Measurements from ENCODE around the gene CXCL8.
"Not testable (repeated sequence)": the region's sequence is repeated elsewhere in the genome, so short reads cannot be mapped to it uniquely, and the experiment has no call there.

Gene CXCL8

DNA sequence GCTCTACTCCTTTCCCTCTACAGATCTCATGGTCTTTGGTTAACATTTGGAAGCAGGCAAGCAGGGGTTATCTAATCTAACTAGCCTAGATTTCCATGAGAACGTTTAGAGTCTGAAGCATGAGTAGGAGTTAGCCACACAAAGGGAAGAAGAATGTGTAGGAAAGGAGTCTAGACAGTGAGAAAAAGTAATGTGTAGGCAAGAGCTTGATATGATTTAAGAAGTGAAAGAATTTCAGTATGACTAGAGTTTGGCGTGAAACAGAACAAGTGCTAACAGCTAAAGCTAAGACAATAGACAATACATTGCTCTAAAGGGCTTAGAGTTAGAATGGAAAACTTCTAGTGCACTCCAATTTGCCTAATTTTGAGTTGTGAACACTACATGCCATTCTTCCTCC lies 10.8 kb downstream of the CXCL8 start:
- Mint-ChIP-seq H3K9me3 (no peaks in the 10 kb centered on the region), H3K4me1 (no peaks in the 10 kb centered on the region), H3K27me3 (no peaks in the 10 kb centered on the region), H3K36me3 (no peaks in the 10 kb centered on the region), H3K27ac (no peak overlapping the region), H3K4me3 (no peak overlapping the region)
- no peak for ATAC-seq

DNA sequence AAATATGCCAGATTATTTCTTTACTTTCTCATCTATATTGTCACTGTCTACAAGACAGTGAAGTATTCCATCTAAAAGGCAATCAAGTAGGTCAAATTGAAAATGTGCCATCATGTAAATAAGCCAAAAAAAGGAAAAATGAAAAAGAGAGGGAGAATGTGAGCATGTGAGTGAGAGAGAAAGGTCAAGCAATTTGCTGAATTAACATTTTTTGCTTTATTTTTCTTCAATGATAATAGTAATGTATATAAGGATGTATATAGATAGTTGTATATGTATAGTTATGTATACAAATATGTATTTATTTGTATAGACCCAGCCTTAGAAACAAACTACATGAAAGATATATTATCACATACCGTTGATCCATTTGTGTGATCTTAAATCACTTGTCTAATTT lies 11.5 kb downstream of the CXCL8 start:
- Mint-ChIP-seq H3K9me3 (no peaks in the 10 kb centered on the region), H3K27me3 (no peaks in the 10 kb centered on the region), H3K4me3 (no peak overlapping the region), H3K27ac (no peak overlapping the region), H3K4me1 (no peaks in the 10 kb centered on the region), H3K36me3 (no peaks in the 10 kb centered on the region)
- no peak for ATAC-seq

DNA sequence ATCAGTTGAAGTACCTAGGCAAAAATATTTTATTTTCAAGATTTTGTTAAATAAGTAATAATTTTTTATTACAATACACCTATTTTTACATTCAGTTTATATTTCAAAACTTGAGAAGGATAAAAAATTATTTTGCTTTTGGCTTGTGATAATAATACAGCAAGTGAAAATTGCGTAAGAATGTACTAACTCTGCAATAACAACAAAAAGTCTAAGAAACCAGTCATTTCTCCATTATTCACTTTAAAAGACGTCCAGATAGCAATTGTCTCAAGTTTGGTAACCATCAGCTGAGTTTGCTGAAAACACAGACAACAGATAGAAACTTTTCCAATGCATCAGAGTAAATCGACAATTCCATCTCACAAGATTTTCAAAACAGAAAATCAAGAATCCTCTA lies 12.1 kb downstream of the CXCL8 start:
- H3K9me3 Mint-ChIP-seq = no peaks in the 10 kb centered on the region
- H3K4me1 Mint-ChIP-seq = no peaks in the 10 kb centered on the region
- H3K27ac Mint-ChIP-seq = no peak overlapping the region
- no peaks in the 10 kb centered on the region for H3K36me3 Mint-ChIP-seq
- H3K4me3 Mint-ChIP-seq = no peak overlapping the region
- no peaks in the 10 kb centered on the region for H3K27me3 Mint-ChIP-seq
- ATAC-seq = no peak

DNA sequence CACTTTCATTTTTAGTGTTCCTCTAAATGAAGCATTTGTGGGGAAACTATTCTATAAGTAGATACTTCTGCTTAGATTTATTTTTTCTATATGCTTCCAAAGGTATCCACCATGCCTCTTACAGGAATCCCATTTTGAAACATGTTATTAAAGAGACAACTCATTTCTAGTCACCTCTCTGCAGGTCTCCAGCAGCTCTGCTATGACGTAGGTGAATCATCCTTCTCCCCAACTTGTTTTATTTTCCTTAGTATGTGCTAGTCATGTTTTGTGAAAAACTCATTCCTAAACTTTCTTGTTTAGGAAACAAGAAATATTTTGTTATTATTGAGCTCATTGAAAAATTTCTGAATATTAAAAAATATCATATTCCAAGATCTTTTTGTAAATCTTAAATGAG lies 12.8 kb downstream of the CXCL8 start:
- Mint-ChIP-seq H3K27ac (no peak overlapping the region), H3K4me3 (no peak overlapping the region), H3K27me3 (no peaks in the 10 kb centered on the region), H3K4me1 (no peaks in the 10 kb centered on the region), H3K9me3 (no peaks in the 10 kb centered on the region), H3K36me3 (no peaks in the 10 kb centered on the region)
- ATAC-seq = no peak

DNA sequence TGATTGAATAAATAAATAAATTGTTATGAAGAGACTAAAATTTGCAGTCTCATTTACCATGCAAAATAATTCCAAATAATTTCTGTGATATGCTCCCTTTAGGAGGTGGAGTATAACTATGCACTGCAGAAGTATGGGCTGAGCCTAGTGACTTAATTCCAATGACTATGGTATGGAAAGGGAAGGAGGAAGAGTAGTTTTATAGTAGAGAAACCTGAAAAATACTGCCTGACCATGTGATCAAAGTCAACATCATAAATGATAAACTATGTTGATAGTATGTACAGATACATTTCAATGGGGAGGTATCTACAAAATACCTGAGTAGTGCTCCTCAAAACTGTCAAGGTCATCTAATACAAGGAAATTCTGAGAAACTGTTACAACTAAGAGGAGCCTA lies 14.6 kb downstream of the CXCL8 start:
- Mint-ChIP-seq H3K27me3 (no peaks in the 10 kb centered on the region), H3K27ac (no peak overlapping the region), H3K36me3 (no peaks in the 10 kb centered on the region), H3K9me3 (no peaks in the 10 kb centered on the region), H3K4me3 (no peak overlapping the region), H3K4me1 (no peaks in the 10 kb centered on the region)
- ATAC-seq = no peak

DNA sequence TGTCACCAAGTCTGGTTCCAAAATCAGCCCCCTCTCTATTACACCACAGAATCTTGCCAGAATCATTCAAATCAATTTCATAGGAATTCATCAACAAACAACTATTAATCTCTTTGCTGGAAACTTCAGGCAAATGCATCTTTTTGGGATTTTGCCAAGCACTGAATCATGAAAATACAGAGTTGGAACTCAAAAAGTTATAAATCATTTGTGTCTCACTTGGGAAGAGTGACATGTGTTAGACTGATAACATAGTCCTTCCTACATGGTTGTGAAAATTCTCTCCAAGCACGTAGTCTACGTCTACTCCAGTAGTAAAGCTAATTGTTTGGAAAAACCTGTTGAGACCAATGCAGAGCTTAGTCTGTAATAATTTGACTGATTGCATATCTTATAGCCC lies 19.0 kb downstream of the CXCL8 start:
- Mint-ChIP-seq H3K4me3 (no peak overlapping the region), H3K27ac (no peak overlapping the region), H3K36me3 (no peaks in the 10 kb centered on the region), H3K27me3 (no peaks in the 10 kb centered on the region), H3K9me3 (no peaks in the 10 kb centered on the region), H3K4me1 (no peaks in the 10 kb centered on the region)
- no peak for ATAC-seq

DNA sequence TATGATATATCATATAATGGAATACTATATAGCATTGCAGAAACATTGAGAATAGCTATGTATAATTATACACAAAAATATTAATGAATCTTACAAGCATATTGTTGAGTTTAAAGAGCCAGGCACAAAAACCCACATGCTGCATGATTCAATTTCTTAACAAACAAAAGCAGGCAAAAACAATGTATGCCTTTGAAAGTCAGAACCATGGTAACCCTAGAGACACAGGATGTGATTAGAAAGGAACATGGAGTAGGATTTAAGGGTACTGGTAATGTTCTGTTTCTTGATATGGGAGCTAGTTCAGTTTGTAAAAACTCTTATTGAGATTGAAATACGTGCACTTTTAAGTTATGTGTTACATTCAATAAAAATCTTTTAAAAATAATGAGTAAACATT lies 21.5 kb downstream of the CXCL8 start:
- H3K27me3 Mint-ChIP-seq = no peaks in the 10 kb centered on the region
- H3K9me3 Mint-ChIP-seq = no peaks in the 10 kb centered on the region
- H3K4me3 Mint-ChIP-seq = no peak overlapping the region
- no peak overlapping the region for H3K27ac Mint-ChIP-seq
- ATAC-seq = no peak
- no peaks in the 10 kb centered on the region for H3K36me3 Mint-ChIP-seq
- H3K4me1 Mint-ChIP-seq = no peaks in the 10 kb centered on the region

DNA sequence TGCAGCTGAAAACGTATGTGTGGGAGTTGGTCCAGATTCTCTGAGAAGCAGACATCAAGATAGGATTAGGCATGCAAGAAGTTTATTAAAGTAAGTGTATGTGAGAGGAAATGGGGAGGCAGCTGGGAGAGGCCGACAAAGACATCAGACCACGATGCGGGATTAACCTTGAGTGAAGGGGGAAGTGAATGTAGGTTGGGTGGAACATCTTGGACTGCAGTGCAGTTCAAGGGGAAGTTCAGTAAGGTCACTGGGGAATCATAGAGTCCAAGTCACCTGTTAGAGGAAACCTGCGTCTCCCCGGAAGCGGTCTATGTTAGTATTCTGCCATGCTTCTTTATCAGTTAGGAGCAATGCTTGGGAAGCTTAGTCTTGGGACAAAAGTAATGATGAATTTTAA lies 22.0 kb downstream of the CXCL8 start:
- ATAC-seq = peak; percentile 53
- no peak overlapping the region for H3K4me3 Mint-ChIP-seq
- no peaks in the 10 kb centered on the region for H3K4me1 Mint-ChIP-seq
- H3K36me3 Mint-ChIP-seq = no peaks in the 10 kb centered on the region
- H3K9me3 Mint-ChIP-seq = no peaks in the 10 kb centered on the region
- no peak overlapping the region for H3K27ac Mint-ChIP-seq
- no peaks in the 10 kb centered on the region for H3K27me3 Mint-ChIP-seq

DNA sequence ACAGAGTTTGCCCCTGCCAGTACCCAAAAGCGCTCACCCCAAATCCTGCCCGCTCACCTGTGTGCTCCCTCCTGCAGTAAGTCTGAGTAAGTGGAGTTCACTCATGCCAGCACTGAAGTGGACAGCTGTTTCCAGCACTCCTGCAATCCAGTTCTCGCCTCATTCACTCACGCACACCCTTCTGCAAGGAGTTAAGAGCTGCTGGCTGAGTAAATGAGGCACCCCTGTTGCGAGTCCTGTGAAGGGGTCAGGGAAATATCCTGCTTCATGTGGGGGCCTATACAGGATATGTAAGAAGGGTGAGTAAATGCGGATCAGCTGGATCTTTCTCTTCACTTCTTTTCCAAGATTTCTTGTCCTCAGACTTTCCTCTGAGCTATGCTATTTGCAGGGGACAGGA lies 23.5 kb downstream of the CXCL8 start:
- no peaks in the 10 kb centered on the region for H3K36me3 Mint-ChIP-seq
- no peak overlapping the region for H3K27ac Mint-ChIP-seq
- no peaks in the 10 kb centered on the region for H3K4me1 Mint-ChIP-seq
- no peaks in the 10 kb centered on the region for H3K9me3 Mint-ChIP-seq
- H3K27me3 Mint-ChIP-seq = no peaks in the 10 kb centered on the region
- no peak overlapping the region for H3K4me3 Mint-ChIP-seq
- peak; percentile 39 for ATAC-seq

DNA sequence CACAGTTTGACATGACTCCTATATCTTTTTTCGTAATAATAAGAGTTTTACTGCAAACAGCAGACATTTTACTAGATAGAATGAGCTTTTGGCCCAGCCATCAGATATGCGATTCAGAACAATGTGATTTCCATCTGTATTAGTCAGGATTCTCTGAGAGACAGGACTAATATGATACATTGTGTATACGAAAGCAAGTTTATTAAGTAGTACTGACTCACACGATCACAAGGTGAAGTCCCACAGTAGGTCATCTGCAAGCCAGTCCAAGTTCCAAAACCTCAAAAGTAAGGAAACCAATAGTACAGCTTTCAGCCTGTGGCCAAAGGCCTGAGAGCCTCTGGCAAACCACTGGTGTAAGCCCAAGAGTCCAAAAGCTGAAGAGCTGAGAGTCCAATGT lies 24.1 kb downstream of the CXCL8 start:
- H3K36me3 Mint-ChIP-seq = no peaks in the 10 kb centered on the region
- no peaks in the 10 kb centered on the region for H3K4me1 Mint-ChIP-seq
- H3K9me3 Mint-ChIP-seq = no peaks in the 10 kb centered on the region
- no peaks in the 10 kb centered on the region for H3K27me3 Mint-ChIP-seq
- no peak overlapping the region for H3K27ac Mint-ChIP-seq
- no peak overlapping the region for H3K4me3 Mint-ChIP-seq
- ATAC-seq = no peak

DNA sequence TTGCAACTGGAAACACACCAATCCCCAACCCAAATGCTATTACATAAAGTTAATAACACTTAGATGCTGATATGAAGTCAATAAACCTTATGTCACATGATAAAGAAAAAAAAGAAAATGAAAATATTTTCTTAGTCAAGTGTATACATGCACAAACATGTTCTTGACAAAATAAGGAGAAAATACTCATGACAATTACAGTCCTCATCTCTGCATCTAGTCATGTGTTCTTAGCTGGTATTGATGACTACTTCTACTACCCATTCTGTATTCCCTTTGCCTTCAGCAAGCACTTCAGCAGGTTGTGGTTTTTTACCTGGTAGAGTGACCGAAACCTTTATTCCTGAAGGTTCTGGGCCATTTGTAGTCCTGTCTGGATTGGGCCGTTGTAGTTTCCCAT lies 24.9 kb downstream of the CXCL8 start:
- Mint-ChIP-seq H3K27me3 (no peaks in the 10 kb centered on the region), H3K36me3 (no peaks in the 10 kb centered on the region), H3K4me3 (no peak overlapping the region), H3K4me1 (no peaks in the 10 kb centered on the region), H3K27ac (no peak overlapping the region), H3K9me3 (no peaks in the 10 kb centered on the region)
- no peak for ATAC-seq

DNA sequence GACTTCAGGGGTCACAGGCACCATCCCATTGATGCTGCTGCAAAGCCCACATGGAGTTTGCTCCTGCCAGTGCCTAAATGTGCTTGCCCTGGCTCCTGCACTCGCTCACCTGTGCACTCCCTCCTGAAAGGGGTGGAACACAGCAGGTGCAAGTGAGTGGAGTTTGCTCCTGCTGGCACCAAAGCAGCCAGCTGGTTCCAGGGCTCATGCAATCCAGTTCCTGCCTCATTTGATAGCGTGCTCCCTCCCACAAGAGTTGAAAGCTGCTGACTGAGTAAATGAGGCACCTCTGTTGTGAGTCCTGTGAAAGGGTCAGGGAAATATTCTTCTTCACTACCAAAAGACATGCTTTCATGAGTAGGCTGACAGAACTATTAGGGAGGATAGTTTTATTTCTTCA lies 30.5 kb downstream of the CXCL8 start:
- no peak for ATAC-seq
- no peaks in the 10 kb centered on the region for H3K9me3 Mint-ChIP-seq
- no peaks in the 10 kb centered on the region for H3K36me3 Mint-ChIP-seq
- no peaks in the 10 kb centered on the region for H3K4me1 Mint-ChIP-seq
- H3K27me3 Mint-ChIP-seq = no peaks in the 10 kb centered on the region
- no peak overlapping the region for H3K27ac Mint-ChIP-seq
- no peak overlapping the region for H3K4me3 Mint-ChIP-seq

DNA sequence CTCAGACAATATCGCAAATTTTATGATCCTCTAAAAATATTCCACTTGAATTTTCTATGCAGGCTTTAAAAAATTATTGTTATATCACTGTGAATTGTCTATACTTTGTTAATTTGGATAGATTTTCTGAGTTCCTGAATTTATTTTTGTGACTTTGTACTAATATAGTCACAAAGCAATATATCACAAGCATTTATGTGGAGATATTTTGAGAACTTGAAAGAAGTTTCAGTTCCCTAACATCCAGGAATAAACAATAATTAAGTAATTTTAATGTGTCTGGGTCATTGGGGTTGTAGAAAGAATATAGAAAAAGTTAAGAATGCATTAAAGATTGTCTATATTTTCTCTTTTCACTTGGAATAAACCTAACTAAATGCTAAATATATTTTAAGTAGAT lies 32.0 kb downstream of the CXCL8 start:
- H3K36me3 Mint-ChIP-seq = no peaks in the 10 kb centered on the region
- no peak overlapping the region for H3K27ac Mint-ChIP-seq
- H3K27me3 Mint-ChIP-seq = no peaks in the 10 kb centered on the region

DNA sequence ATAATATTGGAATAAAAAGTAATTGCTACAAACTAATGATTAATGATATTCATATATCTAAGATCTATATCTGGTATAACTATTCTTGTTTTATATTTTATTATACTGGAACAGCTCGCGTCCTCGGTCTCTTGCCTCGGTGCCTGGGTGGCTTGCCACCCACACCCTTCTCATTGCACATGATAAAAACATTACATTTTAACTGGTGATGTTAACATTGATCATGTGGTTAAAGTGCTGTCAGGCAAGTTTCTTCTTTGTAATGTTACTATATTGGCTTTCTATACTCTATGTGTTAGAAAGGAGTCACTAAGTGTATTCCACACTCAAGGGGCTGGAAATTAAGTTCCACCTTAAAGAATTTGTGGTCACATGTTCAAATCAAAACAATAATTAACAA lies 34.0 kb downstream of the CXCL8 start:
- not testable (repeated sequence) for ATAC-seq, H3K27ac Mint-ChIP-seq, H3K27me3 Mint-ChIP-seq, H3K4me1 Mint-ChIP-seq, H3K9me3 Mint-ChIP-seq, H3K4me3 Mint-ChIP-seq, H3K36me3 Mint-ChIP-seq

More for the DNA sequence above, 32.0 kb downstream of the CXCL8 start:
- H3K9me3 Mint-ChIP-seq = no peaks in the 10 kb centered on the region
- no peak for ATAC-seq
- no peaks in the 10 kb centered on the region for H3K4me1 Mint-ChIP-seq
- H3K4me3 Mint-ChIP-seq = no peak overlapping the region

DNA sequence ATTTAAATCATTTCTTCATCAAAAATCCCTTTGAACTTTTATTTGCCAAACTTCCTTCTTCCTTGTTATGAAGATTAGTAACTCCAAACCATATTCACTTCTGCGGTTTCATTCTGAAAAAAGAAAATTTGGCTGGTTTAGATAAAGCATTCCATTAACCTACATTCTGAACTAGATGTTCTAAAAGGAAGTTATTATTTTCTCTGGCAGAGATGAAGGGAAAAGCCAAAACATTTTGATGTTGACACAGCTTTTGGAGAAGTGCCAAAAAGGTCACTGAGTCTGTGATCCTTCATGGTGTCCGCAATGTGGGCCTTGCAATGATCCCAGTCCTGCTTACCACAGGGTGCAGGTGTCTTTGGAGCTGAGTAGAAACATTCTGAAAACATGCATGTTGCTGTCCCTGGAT lies 36.0 kb downstream of the CXCL8 start:
- ATAC-seq = no peak
- no peak overlapping the region for H3K27ac Mint-ChIP-seq
- H3K9me3 Mint-ChIP-seq = no peaks in the 10 kb centered on the region
- no peaks in the 10 kb centered on the region for H3K36me3 Mint-ChIP-seq
- H3K4me3 Mint-ChIP-seq = no peak overlapping the region
- H3K4me1 Mint-ChIP-seq = no peaks in the 10 kb centered on the region
- H3K27me3 Mint-ChIP-seq = peaks cover 10% of the 10 kb centered on the region

DNA sequence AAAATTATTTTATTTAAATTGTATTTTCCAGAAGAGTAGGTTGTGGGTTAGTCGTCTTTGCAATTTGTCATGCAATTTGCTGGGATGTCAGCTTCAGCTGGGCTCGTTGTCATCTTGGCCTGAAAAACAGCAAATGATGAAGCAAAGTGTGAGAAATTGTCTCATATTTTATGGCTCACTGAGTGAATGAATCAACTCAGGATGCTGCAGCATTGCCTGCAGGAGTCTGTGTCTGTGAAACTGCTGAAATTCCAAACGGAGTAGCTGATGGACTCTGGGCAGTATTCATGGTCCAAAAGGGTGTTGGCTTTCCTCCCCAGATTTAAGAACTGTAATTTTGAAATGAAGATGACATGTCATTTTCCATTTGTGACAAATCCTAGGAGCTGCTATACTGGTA lies 37.2 kb downstream of the CXCL8 start:
- Mint-ChIP-seq H3K36me3 (no peaks in the 10 kb centered on the region), H3K9me3 (no peaks in the 10 kb centered on the region), H3K4me3 (no peak overlapping the region), H3K27ac (no peak overlapping the region), H3K27me3 (peaks cover 15% of the 10 kb centered on the region), H3K4me1 (no peaks in the 10 kb centered on the region)
- no peak for ATAC-seq

DNA sequence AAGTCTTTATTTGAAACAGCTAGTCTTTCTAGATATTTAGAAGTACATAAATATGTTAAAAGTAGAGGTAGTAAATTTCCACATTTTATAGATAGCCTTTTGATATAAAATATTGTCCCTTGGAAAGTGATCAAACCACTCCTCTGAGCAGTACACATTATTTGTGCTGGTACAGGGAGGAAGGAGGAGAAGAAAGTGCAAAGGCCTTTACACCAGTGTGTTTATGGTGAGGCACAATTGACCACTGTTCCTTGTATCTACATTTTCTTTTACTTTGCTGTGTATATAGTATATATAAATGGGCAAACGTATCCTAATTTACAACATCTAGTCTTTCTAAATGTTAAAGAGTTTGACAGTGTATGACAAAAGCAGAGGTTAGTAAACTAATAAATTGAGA lies 39.9 kb downstream of the CXCL8 start:
- H3K4me3 Mint-ChIP-seq = no peak overlapping the region
- peaks cover 15% of the 10 kb centered on the region for H3K27me3 Mint-ChIP-seq
- H3K36me3 Mint-ChIP-seq = no peaks in the 10 kb centered on the region
- H3K4me1 Mint-ChIP-seq = no peaks in the 10 kb centered on the region
- no peak overlapping the region for H3K27ac Mint-ChIP-seq
- H3K9me3 Mint-ChIP-seq = no peaks in the 10 kb centered on the region
- ATAC-seq = no peak

Measured in stimulated activated memory B cell treated with anti-CD40 and anti-IgM and Interleukin-4, amounts not matched to agents 10 μg/mL and 1 μg/mL and 100 μg/mL, for 72 hours (primary cell).